GM19397 (cell line): ENCODE data around the gene PRKCE.

ENCODE experiments used
- ATAC-seq: cut with Tn5 transposase; IDR thresholded peaks from one replicate; pipeline ENCODE4 v1.9.1; 2021; ENCODE audit warnings: mild to moderate bottlenecking, moderate library complexity; ENCODE audit not compliant: unreplicated experiment

Gene PRKCE

DNA sequence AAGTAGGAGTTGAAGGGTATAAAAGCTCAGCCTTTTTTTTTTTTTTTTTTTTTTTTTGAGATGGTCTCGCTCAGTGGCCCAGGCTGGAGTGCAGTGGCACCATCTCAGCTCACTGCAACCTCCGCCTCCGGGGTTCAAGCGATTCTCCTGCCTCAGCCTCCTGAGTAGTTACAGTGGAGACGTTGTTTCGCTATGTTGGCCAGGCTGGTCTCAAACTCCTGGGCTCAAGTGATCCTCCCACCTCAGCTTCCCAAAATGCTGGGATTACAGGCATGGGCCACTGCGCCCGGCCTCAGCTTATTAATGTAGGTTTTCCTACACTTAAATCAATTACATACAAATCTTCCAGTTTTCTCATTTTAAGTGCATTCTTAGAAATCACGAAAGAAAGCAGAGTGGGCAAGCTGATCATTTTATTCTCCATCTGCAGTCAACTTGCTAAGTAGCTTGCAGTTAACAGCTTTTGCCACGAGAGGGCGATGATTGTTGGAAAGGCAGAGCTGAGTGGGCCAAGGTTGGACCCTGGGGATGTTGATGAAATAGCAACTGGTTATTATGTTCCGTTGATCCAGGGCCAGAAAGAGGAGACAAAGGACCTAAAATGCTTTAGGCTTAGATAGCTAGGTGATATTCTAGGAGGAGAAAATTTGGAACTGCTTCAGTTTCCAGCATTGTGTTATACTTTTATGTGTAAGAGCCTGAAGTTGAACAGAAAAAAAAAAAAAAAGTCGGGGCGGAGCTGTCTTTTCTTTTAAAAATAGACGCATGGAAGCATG is 411.4 kb downstream of the PRKCE start:
- ATAC-seq: no peak

DNA sequence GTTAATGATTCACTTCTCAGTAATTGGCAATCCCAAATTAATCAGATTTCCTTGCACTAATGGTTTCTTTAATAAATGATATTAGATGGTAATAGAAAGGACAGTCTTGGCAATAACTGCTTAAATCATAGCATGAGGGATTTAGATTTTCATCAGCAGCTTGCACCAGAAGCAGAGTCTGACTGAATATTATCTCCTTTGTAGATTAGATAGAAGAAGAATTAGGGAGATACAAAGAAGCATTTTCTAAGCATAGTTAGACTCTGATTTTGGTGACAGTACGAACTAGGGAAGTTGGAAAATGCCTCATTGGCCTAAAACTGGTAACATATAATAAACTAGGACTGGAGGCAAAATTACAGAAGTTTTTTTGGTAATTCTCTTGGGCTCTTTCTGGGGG is 412.9 kb downstream of the PRKCE start:
- ATAC-seq: no peak

DNA sequence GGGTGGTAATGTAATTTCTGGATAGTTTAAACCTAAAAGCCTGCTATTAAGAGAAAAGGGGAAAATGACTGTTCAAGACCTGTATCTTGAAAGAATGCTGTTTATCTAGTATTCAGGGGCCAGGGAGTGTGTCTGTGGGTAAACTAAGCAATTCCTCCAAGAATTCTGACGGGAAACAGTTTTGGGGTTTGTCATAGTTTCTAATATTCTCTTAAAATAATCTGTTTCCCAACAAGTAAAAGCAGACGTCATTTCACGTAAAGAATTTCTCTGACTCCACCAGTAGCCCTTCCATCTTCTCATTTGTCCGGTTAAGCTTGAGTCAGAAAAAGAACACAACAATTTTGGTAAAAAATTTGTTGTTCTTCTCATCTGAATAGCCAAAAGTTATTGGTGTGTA is 413.7 kb downstream of the PRKCE start:
- ATAC-seq: no peak

- no peak for ATAC-seq
Observed at GRCh38 chr2:46066116-46066515, 414.6 kb downstream of the PRKCE start.

DNA sequence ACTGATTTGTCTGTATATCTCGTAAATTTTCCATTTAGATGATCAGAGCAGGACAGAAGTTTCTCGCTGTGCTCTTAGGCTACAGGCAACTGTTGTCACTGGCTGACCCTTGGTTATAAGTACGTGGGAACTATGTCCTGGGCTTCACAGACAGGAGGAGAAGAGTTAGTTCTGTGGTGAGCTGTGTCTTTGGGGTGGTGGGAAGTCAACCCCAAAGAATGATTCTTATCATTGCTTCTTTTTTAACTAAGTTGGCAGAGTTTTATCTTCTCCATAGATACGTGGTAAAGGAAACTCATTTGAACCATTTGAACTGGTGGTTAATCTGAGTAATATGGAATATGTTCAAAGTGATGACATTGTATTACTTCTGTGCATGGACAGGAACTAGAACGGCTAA is 415.1 kb downstream of the PRKCE start:
- ATAC-seq: no peak

- ATAC-seq: no peak
Observed at GRCh38 chr2:46067062-46067461, 415.6 kb downstream of the PRKCE start.

- ATAC-seq: no peak
Observed at GRCh38 chr2:46067501-46068305, 416.2 kb downstream of the PRKCE start.

GRCh38 chr2:46068636-46069035 is 417.2 kb downstream of the PRKCE start:
- ATAC-seq: no peak

- ATAC-seq: no peak
Observed at GRCh38 chr2:46071074-46071473, 419.6 kb downstream of the PRKCE start.

GRCh38 chr2:46072101-46072820 is 420.8 kb downstream of the PRKCE start:
- ATAC-seq: no peak

DNA sequence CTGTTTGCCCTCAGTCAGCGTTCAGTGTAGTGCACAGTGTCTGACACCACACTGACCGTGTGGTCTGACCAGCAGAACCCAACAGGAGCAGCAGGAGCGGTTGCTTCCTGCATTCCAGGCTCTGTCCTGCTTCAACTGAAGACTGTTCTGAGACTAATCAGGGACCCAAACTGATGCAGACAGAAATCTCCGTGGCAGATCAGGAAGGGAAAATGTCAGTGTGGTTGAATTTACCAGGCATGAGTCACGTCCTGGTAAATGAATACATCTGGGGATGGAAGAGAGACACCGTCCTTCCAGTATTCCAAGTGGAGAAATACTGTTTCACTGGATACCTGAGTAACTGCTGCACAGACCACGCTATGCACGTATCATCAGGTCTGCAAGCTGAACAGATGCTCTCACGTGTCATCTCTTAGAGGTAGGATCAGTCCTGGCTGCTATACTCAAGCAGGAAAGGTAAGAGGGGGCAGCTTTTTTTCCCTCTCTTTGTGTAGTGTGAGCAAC is 422.1 kb downstream of the PRKCE start:
- ATAC-seq: no peak

DNA sequence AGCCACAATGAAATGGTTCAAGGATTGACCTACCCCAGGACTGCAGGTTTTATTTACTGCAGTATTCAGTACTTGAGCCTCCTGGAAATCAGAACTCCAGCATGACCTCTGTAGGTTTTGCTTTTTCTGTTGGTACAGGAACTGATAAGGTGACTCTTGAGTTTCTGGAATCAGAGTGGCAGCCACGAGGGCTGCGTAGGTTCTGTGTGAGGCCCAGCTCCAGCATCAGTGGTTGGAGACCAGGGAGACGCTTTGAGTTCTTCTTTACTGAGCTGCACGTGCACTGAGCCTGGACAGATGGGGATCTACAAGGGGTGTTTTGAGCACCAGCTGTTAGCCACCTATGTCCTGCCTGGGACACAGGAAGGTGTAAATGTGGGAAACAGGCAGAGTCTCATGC is 423.0 kb downstream of the PRKCE start:
- no peak for ATAC-seq

DNA sequence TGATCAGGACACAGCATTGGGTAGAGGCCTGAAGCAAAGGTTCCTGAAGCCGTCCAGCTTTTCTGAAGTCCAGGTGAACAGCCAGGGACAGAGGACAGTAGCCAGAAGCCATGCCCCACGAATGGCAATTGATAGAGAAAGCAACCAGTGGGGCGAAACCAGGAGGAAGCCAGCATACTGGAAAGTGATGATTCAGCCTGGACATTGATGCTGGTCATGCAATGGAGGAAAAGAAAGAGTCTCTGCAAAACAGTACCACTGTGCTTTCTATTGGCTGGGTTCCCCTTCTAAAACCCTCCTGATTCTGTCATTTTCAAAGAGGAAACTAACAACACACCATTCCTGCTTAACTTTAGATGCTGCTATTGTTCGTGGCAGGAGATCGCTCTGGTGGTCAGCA is 424.4 kb downstream of the PRKCE start:
- ATAC-seq: no peak

DNA sequence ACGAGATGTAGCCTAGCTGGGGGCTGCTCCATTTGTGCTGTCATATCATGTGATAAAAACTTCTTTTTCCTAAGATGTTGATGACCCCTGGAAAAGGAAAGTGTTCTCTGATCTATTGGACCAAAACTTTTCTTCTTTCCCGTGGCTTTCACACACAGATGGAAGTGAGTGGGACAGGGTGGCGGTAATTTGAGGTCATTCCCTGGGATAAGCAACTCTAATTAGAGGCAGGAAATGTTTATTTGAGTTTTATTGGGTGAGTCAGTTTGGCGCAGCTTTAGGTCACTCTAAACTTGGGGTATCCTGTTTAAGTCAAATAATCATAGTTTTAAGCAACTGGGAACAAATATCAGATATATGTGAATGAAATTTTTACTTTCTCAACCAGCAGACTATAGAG is 424.8 kb downstream of the PRKCE start:
- ATAC-seq: no peak

DNA sequence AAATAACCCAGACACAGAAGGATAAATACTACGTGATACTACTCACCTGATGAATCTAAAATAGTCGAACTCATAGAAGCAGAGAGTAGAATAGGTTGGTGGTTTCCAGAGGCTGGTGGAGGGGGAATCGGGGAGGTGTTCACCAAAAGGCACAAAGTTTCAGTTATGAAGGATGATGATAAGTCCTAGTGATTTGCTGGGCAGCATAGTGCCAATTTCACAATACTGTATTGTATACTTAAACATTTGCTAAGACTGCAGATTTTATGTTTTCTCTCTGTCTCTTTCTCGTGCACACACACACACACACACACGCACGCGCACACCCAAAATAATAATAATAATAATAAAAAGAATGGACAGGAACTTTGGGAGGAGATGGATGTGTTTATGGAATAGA is 425.4 kb downstream of the PRKCE start:
- no peak for ATAC-seq

DNA sequence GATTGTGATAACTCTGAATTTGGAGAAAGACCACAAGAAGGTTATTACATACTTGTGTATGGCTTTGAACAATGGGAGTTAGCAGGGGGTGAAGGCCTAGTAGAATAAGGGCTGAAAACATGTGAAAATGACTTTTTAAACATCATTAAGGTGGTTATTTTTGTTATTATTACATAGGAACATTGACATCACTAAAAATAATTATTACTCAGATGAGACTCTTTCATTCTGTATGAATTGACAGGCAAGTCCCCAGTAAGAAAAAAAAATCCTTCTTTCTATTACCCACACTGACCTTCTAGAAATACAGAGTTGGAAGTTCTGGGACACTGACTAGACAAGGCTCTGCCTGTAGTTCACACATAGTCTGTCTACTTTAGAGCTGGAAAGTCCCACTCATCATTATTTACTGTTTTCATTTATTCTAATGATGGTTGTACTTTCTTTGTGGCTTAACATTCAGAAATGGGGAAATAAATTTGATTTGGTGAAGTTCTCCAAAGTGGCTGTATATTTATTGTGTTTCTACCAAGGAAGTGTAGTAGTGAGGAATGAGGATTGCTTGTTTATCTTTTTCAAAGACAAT is 426.1 kb downstream of the PRKCE start:
- ATAC-seq: no peak

DNA sequence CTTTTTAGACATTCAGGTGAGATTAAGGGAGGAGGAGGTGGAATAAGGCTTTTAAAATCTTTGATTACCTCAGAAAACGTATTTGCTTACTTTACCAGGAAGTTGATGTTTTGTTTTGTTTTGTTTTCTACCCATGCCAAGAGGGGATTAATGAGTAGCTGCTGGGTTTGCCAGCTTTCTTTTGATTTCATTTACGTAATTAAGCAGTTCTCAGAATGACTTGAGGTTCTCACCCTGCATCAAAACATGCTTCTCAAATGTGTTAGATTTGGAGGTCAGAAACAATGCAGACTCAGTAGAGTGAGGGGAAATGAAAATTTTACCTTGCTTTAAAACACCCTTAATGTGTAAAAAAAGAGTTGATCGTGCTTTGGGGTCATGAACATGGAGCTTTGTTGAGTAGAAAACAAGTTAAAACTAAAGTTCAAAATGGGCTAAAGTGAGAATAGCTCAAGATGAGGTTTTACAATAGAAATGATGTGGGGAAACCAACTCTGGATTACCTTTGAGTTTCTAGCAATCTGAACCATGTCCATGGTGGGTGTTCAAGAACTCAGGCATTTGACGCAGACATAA is 428.6 kb downstream of the PRKCE start:
- no peak for ATAC-seq

DNA sequence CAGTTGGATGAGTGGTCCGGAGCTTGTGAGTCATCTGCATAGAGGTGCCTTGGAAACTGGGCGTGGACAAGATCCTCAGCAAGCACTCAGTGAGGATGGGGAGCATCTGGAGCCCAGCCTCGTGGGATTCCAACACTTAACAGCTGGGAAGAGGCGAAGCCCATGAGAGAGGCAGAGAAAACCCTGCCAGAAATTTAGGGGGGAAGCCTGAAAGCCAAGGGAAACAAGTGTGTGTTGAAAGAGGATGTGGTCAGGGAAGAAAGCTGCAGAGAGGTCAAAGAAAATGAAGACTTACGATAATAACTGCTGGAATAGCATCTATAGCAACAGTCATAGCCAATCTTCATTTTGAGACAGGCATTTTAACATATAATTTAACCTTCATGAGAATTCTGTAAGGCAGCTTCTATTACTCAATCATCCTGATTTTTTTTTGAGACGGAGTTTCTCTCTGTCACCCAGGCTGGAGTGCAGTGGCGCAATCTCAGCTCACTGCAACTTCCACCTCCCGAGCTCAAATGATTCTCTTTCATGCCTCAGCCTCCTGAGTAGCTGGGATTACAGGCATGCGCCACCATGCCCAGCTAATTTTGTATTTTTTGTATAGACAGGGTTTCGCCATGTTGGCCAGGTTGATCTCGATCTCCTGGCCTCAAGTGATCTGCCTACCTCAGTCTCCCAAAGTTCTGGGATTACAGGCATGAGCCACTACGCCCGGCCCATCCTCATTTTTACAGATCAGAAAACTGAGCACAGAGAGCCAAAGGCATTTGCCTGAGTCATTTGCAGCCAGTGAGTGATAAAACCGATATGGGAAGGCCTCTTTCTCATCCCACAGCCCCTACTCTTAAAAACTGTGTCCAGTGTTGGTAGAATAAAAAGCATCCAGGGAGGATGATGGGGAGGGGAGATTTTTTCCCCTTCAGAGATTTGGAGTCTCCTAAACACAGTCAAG is 431.3 kb downstream of the PRKCE start:
- no peak for ATAC-seq

DNA sequence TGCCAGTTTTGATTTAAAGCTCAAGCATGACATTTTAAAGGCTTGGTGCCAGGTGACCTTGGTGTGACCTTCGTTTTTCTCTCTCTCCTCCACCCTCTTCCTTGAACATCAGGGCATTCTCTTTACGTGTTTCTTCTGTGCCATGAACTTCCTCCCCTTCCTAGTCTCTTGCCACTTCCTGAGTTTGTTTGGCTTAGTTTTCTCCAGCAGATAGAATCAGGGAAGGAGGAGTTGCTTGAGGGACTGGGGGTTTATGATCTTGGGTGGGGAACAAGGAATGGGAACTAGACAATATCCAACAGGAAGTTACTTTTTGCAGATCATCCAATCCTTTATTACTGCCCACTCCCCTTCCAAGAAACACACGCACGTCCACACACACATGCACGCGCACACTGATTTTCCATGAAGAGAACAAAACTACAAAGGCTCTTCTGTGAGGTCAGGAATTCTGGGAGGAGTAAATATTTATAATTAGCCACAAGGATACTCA is 435.1 kb downstream of the PRKCE start:
- no peak for ATAC-seq
